Left lung (tissue), 10 donors: ENCODE results near the gene FOXI1. TPM values are rescaled to one million over a fixed set of nuclear protein-coding genes. Genes with fewer than 3 reads are reported as not detected.

ENCODE experiments used
- ATAC-seq: fragments of 200-7000 bp; cut with Tn5 transposase; one replicate; pipeline ENCODE4 v1.9.1; 2020; ENCODE audit warnings: moderate library complexity
- DNase-seq, 4 donors: peaks; one replicate each; pipeline ENCODE4 v3.0.0-alpha.2; 2013 to 2020
- H3K27ac ChIP-seq, 2 donors: fragments of 200-600 bp; sonication (generic) in 1 of 2; one replicate each; pipeline versions ENCODE4 v1.5.0 to v1.8.0; 2020 to 2021
- H3K27me3 ChIP-seq, 2 donors: fragments of 200-600 bp; sonication (generic) in 1 of 2; one replicate each; pipeline versions ENCODE4 v1.5.0 to v1.8.0; 2020 to 2021
- H3K36me3 ChIP-seq, 2 donors: fragments of 200-600 bp; sonication (generic) in 1 of 2; one replicate each; pipeline versions ENCODE4 v1.5.0 to v1.8.0; 2020 to 2021
- H3K4me1 ChIP-seq, 2 donors: fragments of 200-600 bp; one replicate each; pipeline ENCODE4 v1.8.0; 2021
- H3K4me3 ChIP-seq, 2 donors: fragments of 200-600 bp; sonication (generic) in 1 of 2; one replicate each; pipeline versions ENCODE4 v1.5.0 to v1.8.0; 2020 to 2021; ENCODE audit warnings: mild to moderate bottlenecking in 1 of 2
- H3K9me3 ChIP-seq, 2 donors: fragments of 200-600 bp; sonication (generic) in 1 of 2; one replicate each; pipeline versions ENCODE4 v1.5.0 to v1.8.0; 2020 to 2021
- CTCF ChIP-seq, 2 donors: fragments of 200-600 bp; sonication (generic) in 1 of 2; IDR thresholded peaks; one replicate each; pipeline versions ENCODE4 v1.5.0 to v1.8.0; 2021; ENCODE audit warnings: antibody characterized with exemption in 2 of 2
- intact Hi-C, 2 donors: fragments of 100-400 bp; cut with DNase I; formaldehyde crosslinking; loops; one replicate each; pipeline versions ENCODE4 v1.11.2 to v1.14.2; 2022
- polyA plus RNA-seq, 6 donors: library from polyadenylated mRNA; unstranded; fragments of 120-200 nt; gene quantifications; one replicate each; pipeline ENCODE4 v1.2.1, GENCODE V29; 2013; ENCODE audit not compliant: insufficient read length in 6 of 6
- total RNA-seq, 2 donors: library from RNA; stranded (reverse); fragmentation: NEBNext Ultra II Directional; extraction: Animal tissue kit (Norgen Biotek cat#: 25700); gene quantifications; one replicate each; pipeline ENCODE4 v1.2.1, GENCODE V29; 2021
- donor health status: DM: no; HTN: yes; CAD: no.
- donor health status: DM: no; HTN: no; CAD: no.

FOXI1 gene
- total and polyA plus RNA-seq, 8 donors: 0.07 to 0.09 TPM; not detected in 6

- peak; percentile 85 for ATAC-seq
These were observed 5.4 kb upstream of the FOXI1 start for GRCh38 chr5:170100066-170100943.

GRCh38 chr5:170103447-170103846 is 2.2 kb upstream of the FOXI1 start:
- no peak overlapping the region for H3K27ac ChIP-seq
- peaks cover 0 to 5% of the 10 kb centered on the region in 2 donors for H3K4me1 ChIP-seq
- ATAC-seq (no peak), DNase-seq (no peak)
- H3K4me3 ChIP-seq: no peak overlapping the region
- H3K27me3 ChIP-seq: no peaks in the 10 kb centered on the region
- no peaks in the 10 kb centered on the region for H3K36me3 ChIP-seq
- TF ChIP-seq CTCF (IDR thresholded peaks at IDR 0.05): no peak
- H3K9me3 ChIP-seq: peaks cover 0 to 6% of the 10 kb centered on the region in 2 donors
- intact Hi-C loops: no loop called here

More at GRCh38 chr5:170100066-170100943, 5.4 kb upstream of the FOXI1 start:
- Histone ChIP-seq H3K36me3 (no peaks in the 10 kb centered on the region), H3K4me1 (peaks cover 0 to 32% of the 10 kb centered on the region in 2 donors), H3K9me3 (peaks cover 0 to 6% of the 10 kb centered on the region in 2 donors), H3K27ac (no peak overlapping the region), H3K27me3 (no peaks in the 10 kb centered on the region), H3K4me3 (no peak overlapping the region)
- TF ChIP-seq CTCF (IDR thresholded peaks at IDR 0.05): peak; percentile 66 to 68
- DNase-seq: peak in 3 of 4 donors; percentile 65 to 90 (median 82)
- intact Hi-C loops: no loop called here

- peaks cover 0 to 5% of the 10 kb centered on the region in 2 donors for H3K4me1 ChIP-seq
- H3K36me3 ChIP-seq: no peaks in the 10 kb centered on the region
- intact Hi-C loops: no loop called here
- peaks cover 0 to 1% of the 10 kb centered on the region in 2 donors for H3K9me3 ChIP-seq
- H3K27ac ChIP-seq: no peak overlapping the region
- DNase-seq (no peak), ATAC-seq (no peak)
- TF ChIP-seq CTCF (IDR thresholded peaks at IDR 0.05): no peak
- H3K4me3 ChIP-seq: no peak overlapping the region
- no peaks in the 10 kb centered on the region for H3K27me3 ChIP-seq
These were observed 1.4 kb upstream of the FOXI1 start for GRCh38 chr5:170104299-170104698.

GRCh38 chr5:170104710-170105109 is 987 bp upstream of the FOXI1 start:
- H3K36me3 ChIP-seq: no peaks in the 10 kb centered on the region
- H3K9me3 ChIP-seq: no peaks in the 10 kb centered on the region
- ATAC-seq: no peak
- no peak overlapping the region for H3K27ac ChIP-seq
- TF ChIP-seq CTCF (IDR thresholded peaks at IDR 0.05): no peak
- H3K4me3 ChIP-seq: no peak overlapping the region
- H3K27me3 ChIP-seq: no peaks in the 10 kb centered on the region
- peaks cover 0 to 5% of the 10 kb centered on the region in 2 donors for H3K4me1 ChIP-seq
- intact Hi-C loops: loop anchor here in 1 of 2 donors (5.0 kb wide), 1 partner anchor 78 kb away; no protein-coding TSS in a partner anchor
- DNase-seq: no peak

- ATAC-seq (no peak), DNase-seq (no peak)
- H3K36me3 ChIP-seq: no peaks in the 10 kb centered on the region
- no peak for TF ChIP-seq CTCF (IDR thresholded peaks at IDR 0.05)
- H3K4me3 ChIP-seq: no peak overlapping the region
- no peaks in the 10 kb centered on the region for H3K9me3 ChIP-seq
- H3K27ac ChIP-seq: no peak overlapping the region
- peaks cover 0 to 6% of the 10 kb centered on the region in 2 donors for H3K4me1 ChIP-seq
- no peaks in the 10 kb centered on the region for H3K27me3 ChIP-seq
- intact Hi-C loops: loop anchor here in 1 of 2 donors (5.0 kb wide), 1 partner anchor 75 kb away; no protein-coding TSS in a partner anchor
These were observed 2.0 kb downstream of the FOXI1 start for GRCh38 chr5:170107674-170108073.
